GM06990 (cell line): ENCODE measurements around the gene GGTLC2.

Experiments used
- DNase-seq: peaks from one replicate; pipeline ENCODE4 v3.0.0-alpha.2; 2011; ENCODE audit not compliant: insufficient read length; ENCODE audit errors: extremely low read depth
- H3K27me3 ChIP-seq: replicated peaks from 2 replicates; pipeline ENCODE4 v1.6.0; 2011; ENCODE audit warnings: low read length; ENCODE audit not compliant: control insufficient read depth, insufficient read depth
- H3K36me3 ChIP-seq: 2 replicates; pipeline ENCODE4 v1.5.1; 2011; ENCODE audit warnings: low read length; ENCODE audit not compliant: control insufficient read depth, insufficient read depth
- H3K4me3 ChIP-seq: replicated peaks from 2 replicates; pipeline ENCODE4 v1.5.1; 2011; ENCODE audit warnings: low read depth, mild to moderate bottlenecking, control low read depth, low read length
- TF ChIP-seq, protein P1 (sequence below): IDR thresholded peaks from 2 replicates; pipeline ENCODE4 v1.5.1; 2011; ENCODE audit warnings: low read length, control low read depth, mild to moderate bottlenecking, inconsistent platforms; ENCODE audit not compliant: insufficient read depth, poor library complexity, severe bottlenecking

Gene GGTLC2

DNA sequence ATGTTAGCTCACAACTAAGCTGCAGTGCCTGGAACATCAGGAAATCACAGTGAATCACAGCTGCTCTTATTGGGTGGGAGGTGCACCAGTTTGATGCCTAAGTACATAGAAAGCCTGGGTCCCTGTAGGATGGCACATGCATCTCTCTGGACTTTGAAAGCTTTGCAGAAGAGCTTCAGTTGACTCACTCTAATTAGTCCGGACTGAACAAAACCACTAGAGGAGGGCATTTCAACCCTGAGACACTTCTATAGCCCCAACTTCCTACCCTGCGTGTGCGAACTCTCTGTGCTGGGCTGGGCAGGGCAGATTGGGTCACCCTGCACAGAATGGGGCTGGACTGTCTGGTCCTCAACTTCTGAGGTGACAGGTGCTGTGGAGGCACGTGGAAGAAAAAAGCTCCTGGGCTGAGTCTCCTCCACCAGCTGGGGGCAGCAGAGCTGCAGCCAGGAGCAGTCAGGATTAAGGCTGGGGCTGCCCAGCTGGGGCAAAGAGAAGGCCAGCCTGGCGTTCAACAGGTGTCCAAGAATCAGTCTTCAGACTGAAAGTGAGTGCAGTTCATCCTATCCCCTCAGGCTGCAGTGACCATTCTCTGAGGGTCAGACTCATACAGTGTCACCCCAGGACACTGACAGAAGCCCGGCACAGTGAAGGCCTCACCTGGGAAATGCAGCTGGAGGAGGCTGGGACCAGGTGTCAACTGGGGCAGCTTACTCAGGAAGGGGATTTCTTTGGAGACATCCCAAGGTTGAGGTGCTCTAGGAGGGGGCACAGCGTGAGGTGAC lies 22.1 kb downstream of the GGTLC2 start:
- no peaks in the 10 kb centered on the region for H3K36me3 ChIP-seq
- TF ChIP-seq, protein P1, sequence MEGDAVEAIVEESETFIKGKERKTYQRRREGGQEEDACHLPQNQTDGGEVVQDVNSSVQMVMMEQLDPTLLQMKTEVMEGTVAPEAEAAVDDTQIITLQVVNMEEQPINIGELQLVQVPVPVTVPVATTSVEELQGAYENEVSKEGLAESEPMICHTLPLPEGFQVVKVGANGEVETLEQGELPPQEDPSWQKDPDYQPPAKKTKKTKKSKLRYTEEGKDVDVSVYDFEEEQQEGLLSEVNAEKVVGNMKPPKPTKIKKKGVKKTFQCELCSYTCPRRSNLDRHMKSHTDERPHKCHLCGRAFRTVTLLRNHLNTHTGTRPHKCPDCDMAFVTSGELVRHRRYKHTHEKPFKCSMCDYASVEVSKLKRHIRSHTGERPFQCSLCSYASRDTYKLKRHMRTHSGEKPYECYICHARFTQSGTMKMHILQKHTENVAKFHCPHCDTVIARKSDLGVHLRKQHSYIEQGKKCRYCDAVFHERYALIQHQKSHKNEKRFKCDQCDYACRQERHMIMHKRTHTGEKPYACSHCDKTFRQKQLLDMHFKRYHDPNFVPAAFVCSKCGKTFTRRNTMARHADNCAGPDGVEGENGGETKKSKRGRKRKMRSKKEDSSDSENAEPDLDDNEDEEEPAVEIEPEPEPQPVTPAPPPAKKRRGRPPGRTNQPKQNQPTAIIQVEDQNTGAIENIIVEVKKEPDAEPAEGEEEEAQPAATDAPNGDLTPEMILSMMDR: peak; percentile 70
- no peak overlapping the region for H3K4me3 ChIP-seq
- no peaks in the 10 kb centered on the region for H3K27me3 ChIP-seq
- no peak for DNase-seq

GRCh38 chr22:22667966-22668880 lies 23.8 kb downstream of the GGTLC2 start:
- no peaks in the 10 kb centered on the region for H3K27me3 ChIP-seq
- TF ChIP-seq, protein P1: no peak
- DNase-seq: no peak
- H3K4me3 ChIP-seq: no peak overlapping the region
- no peaks in the 10 kb centered on the region for H3K36me3 ChIP-seq

DNA sequence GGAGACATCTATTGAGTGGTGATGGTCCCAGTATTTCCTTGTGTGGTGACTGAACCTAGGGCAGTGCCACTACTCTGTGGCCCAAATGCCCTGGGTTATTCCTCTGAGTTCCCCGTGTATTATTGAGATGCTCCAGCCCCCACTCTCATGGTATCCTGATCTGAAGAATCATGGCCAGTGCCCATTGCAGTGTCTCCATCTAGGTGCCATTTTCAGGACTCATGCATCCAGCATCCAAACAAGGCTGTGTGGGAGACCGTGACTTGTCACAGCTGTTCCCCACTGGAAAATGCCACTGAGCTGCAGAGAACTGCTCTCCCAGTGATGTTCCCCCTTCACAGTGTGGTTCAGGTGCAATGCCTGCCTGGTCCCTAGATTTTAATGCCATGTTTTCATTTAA lies 24.7 kb downstream of the GGTLC2 start:
- H3K36me3 ChIP-seq: no peaks in the 10 kb centered on the region
- no peak for DNase-seq
- no peak overlapping the region for H3K4me3 ChIP-seq
- TF ChIP-seq, protein P1: no peak
- no peaks in the 10 kb centered on the region for H3K27me3 ChIP-seq

GRCh38 chr22:22670076-22670795 lies 25.8 kb downstream of the GGTLC2 start:
- no peak overlapping the region for H3K4me3 ChIP-seq
- no peaks in the 10 kb centered on the region for H3K36me3 ChIP-seq
- TF ChIP-seq, protein P1: no peak
- DNase-seq: no peak
- no peaks in the 10 kb centered on the region for H3K27me3 ChIP-seq

DNA sequence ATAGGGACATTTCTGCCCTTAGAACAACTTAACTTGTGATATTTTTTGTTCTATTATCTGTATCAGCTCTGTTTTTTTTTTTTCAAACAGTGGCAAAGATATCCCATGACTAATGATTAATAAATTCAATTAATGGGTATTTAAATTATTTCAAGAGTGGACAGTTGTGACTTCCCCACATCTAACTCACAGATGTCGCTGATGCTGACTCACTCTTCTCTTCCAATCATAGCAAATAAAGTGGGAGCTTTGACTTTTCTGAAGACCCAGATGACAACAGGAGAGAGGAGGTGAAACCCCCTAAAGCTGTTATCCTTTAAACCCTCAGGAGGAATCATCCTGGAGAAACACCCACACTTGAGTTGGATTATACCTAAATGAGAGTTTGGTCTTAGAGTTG lies 27.1 kb downstream of the GGTLC2 start:
- no peaks in the 10 kb centered on the region for H3K36me3 ChIP-seq
- DNase-seq: no peak
- H3K27me3 ChIP-seq: no peaks in the 10 kb centered on the region
- no peak overlapping the region for H3K4me3 ChIP-seq
- TF ChIP-seq, protein P1: no peak
